Stomach (tissue), 4 donors: ENCODE results near the gene HTR1B.

Source experiments
- CTCF ChIP-seq, 7 experiments: fragments of 450-650 bp in 4 of 7; fragments of 200-600 bp in 3 of 7; sonication (generic) in 3 of 7; IDR thresholded peaks; one replicate each; pipeline ENCODE4 v1.5.1; 2016 to 2019; ENCODE audit warnings: antibody characterized with exemption in 7 of 7, control low read depth in 2 of 7, mild to moderate bottlenecking in 1 of 7
- POLR2A ChIP-seq, 4 donors: fragments of 450-650 bp; IDR thresholded peaks; one replicate each; pipeline ENCODE4 v1.6.1; 2016; ENCODE audit warnings: antibody characterized with exemption in 4 of 4, control low read depth in 2 of 4, mild to moderate bottlenecking in 1 of 4, moderate library complexity in 1 of 4
- POLR2AphosphoS5 ChIP-seq, 3 donors: sonication (generic); formaldehyde crosslinking; IDR thresholded peaks; one replicate each; pipeline ENCODE4 v1.6.1; 2016; ENCODE audit warnings: antibody characterized with exemption in 3 of 3

DNA sequence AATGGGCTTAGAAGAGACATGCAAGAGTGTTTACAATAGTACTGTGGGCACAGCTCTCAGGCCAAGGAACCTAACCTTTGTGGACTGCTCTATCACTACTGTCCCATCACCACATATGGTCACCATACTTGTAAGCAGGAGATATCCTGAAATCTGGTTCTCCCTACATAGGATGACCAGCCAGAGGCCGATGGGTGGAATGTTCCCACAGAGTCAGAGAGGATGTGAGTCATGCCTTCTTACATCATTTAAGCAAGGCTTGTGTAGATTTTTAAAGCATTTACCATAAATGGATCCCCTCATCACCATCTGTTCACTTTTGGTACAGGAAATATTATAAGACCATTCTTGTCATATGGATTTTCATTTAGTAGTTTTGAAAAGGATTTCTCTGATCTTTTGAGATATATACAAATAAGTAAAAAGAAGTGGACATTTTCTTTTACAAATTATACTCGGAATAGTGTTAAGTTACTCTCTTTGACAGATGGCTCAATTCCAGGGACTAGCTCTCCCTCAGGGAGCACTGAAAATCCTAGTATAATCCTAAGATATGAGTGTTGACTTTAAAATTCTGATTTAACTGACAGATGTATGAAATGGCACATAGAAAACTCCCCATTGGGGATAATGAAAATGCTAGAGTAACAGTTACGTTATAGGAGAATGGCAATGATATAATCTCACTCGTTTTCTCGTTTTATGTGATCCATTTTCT, 6.6 kb downstream of the HTR1B start:
- TF ChIP-seq POLR2AphosphoS5 (IDR thresholded peaks at IDR 0.05) (peak in 1 of 3 donors; percentile 7), CTCF (IDR thresholded peaks at IDR 0.05) (no peak), POLR2A (IDR thresholded peaks at IDR 0.05) (no peak)
